MCF 10A (cell line): ENCODE data around the gene PALLD. TPM values are rescaled to one million over a fixed set of nuclear protein-coding genes. Genes with fewer than 3 reads are reported as not detected.

ENCODE experiments used
- BruUV-seq: library from RNA; stranded (reverse); fragments of 400-500 nt; replicated peaks from 2 replicates; lab custom pipeline; 2021; lab: Mats Ljungman, UMichigan
- CTCF ChIA-PET: fragments of 300-600 bp; sonication (Branson Sonifier 250); formaldehyde crosslinking; extraction: SDS; loops from one replicate; lab custom pipeline; 2021; ENCODE audit warnings: antibody characterized with exemption, inconsistent platforms; lab: Yijun Ruan, JAX
- POLR2A ChIA-PET: fragments of 300-600, 350-650 bp; sonication (Branson Sonifier 250); formaldehyde crosslinking; extraction: SDS; loops from one replicate; lab custom pipeline; 2020; ENCODE audit warnings: antibody characterized with exemption, inconsistent platforms; lab: Yijun Ruan, JAX
- DNase-seq: peaks from one replicate; pipeline ENCODE4 v3.0.0-alpha.2; 2018; ENCODE audit not compliant: unreplicated experiment
- H3K27ac Mint-ChIP-seq: one replicate; pipeline ENCODE4 v1.8.0; 2022; ENCODE audit warnings: mild to moderate bottlenecking, low read depth, mixed read lengths; ENCODE audit not compliant: unreplicated experiment
- H3K27me3 Mint-ChIP-seq: one replicate; pipeline ENCODE4 v1.8.0; 2022; ENCODE audit warnings: mixed read lengths; ENCODE audit not compliant: insufficient read depth, unreplicated experiment
- H3K36me3 Mint-ChIP-seq: one replicate; pipeline ENCODE4 v1.8.0; 2022; ENCODE audit warnings: mild to moderate bottlenecking, moderate library complexity, mixed read lengths; ENCODE audit not compliant: insufficient read depth, unreplicated experiment
- H3K4me1 Mint-ChIP-seq: one replicate; pipeline ENCODE4 v1.8.0; 2022; ENCODE audit warnings: mixed read lengths; ENCODE audit not compliant: insufficient read depth, unreplicated experiment
- H3K4me3 Mint-ChIP-seq: one replicate; pipeline ENCODE4 v1.8.0; 2022; ENCODE audit warnings: mild to moderate bottlenecking, moderate library complexity, mixed read lengths; ENCODE audit not compliant: unreplicated experiment
- H3K9me3 Mint-ChIP-seq: one replicate; pipeline ENCODE4 v1.8.0; 2022; ENCODE audit warnings: mixed read lengths; ENCODE audit not compliant: unreplicated experiment
- CTCF ChIP-seq: fragments of 200-600 bp; IDR thresholded peaks from one replicate; pipeline ENCODE4 v1.8.0; 2022; ENCODE audit warnings: antibody characterized with exemption, mild to moderate bottlenecking; ENCODE audit not compliant: unreplicated experiment
- intact Hi-C: fragments of 100-400 bp; cut with micrococcal nuclease; formaldehyde crosslinking; loops from 2 replicates; pipeline ENCODE4 v1.14.1; 2022
- total RNA-seq: library from RNA; stranded (reverse); gene quantifications from 2 replicates; pipeline ENCODE4 v1.2.3, GENCODE V29; 2022

Gene PALLD
- total RNA-seq, 1 experiment from 2014 or later: 191 TPM

GRCh38 chr4:168758351-168758876 lies 261.6 kb downstream of the PALLD start:
- POLR2A ChIA-PET: interaction anchor here (0.6 kb wide), 1 partner anchor 42 kb away, joined by 3 read pairs; no protein-coding TSS in a partner anchor
- H3K9me3 Mint-ChIP-seq: peaks cover 7% of the 10 kb centered on the region
- peak; percentile 22 for DNase-seq
- CTCF ChIA-PET: no interaction called here
- no TSS peak for BruUV-seq
- no peak overlapping the region for H3K4me3 Mint-ChIP-seq
- H3K27me3 Mint-ChIP-seq: no peaks in the 10 kb centered on the region
- intact Hi-C loops: no loop called here
- peaks cover 41% of the 10 kb centered on the region for H3K4me1 Mint-ChIP-seq
- peak overlapping the region; percentile 68 for H3K27ac Mint-ChIP-seq
- TF ChIP-seq CTCF: no peak
- no peaks in the 10 kb centered on the region for H3K36me3 Mint-ChIP-seq

- intact Hi-C loops: no loop called here
- BruUV-seq: no TSS peak
- Mint-ChIP-seq H3K27ac (no peak overlapping the region), H3K9me3 (peaks cover 7% of the 10 kb centered on the region), H3K4me1 (peaks cover 41% of the 10 kb centered on the region), H3K4me3 (no peak overlapping the region), H3K27me3 (no peaks in the 10 kb centered on the region), H3K36me3 (no peaks in the 10 kb centered on the region)
- DNase-seq: peak; percentile 46
- ChIA-PET CTCF (no interaction called here), POLR2A (interaction anchor here (0.6 kb wide), 1 partner anchor 64 kb away, joined by 3 read pairs; no protein-coding TSS in a partner anchor)
- TF ChIP-seq CTCF: no peak
These were observed 262.5 kb downstream of the PALLD start for GRCh38 chr4:168759321-168759720.

GRCh38 chr4:168759959-168760527 lies 263.2 kb downstream of the PALLD start:
- Mint-ChIP-seq H3K4me1 (peaks cover 47% of the 10 kb centered on the region), H3K36me3 (no peaks in the 10 kb centered on the region)
- CTCF ChIA-PET: no interaction called here

More at GRCh38 chr4:168759959-168760527, 263.2 kb downstream of the PALLD start:
- no peak overlapping the region for H3K4me3 Mint-ChIP-seq
- peaks cover 5% of the 10 kb centered on the region for H3K9me3 Mint-ChIP-seq
- no peaks in the 10 kb centered on the region for H3K27me3 Mint-ChIP-seq
- intact Hi-C loops: no loop called here
- BruUV-seq: no TSS peak
- no peak for TF ChIP-seq CTCF
- POLR2A ChIA-PET: no interaction called here
- no peak for DNase-seq
- peak overlapping the region; percentile 47 for H3K27ac Mint-ChIP-seq
